IPS-15b (cell line): ENCODE results near the gene ALPI.
A peak's percentile ranks its signal among the peaks of the same experiment; 100 is the strongest.
"Not testable (repeated sequence)": the region's sequence is repeated elsewhere in the genome, so short reads cannot be mapped to it uniquely, and the experiment has no call there.

Experiments
- H3K27me3 ChIP-seq: one replicate; pipeline ENCODE4 v1.6.1; 2013; ENCODE audit warnings: low read length; ENCODE audit not compliant: control insufficient read depth, insufficient read depth
- H3K36me3 ChIP-seq: one replicate; pipeline ENCODE4 v1.6.1; 2013; ENCODE audit warnings: low read length; ENCODE audit not compliant: control insufficient read depth, insufficient read depth
- H3K4me1 ChIP-seq: one replicate; pipeline ENCODE4 v1.6.1; 2013; ENCODE audit warnings: mild to moderate bottlenecking, low read length; ENCODE audit not compliant: control insufficient read depth, insufficient read depth
- H3K4me3 ChIP-seq: one replicate; pipeline ENCODE4 v1.5.1; 2013; ENCODE audit warnings: low read depth, low read length
- H3K9ac ChIP-seq: one replicate; pipeline ENCODE4 v1.6.1; 2013; ENCODE audit warnings: low read depth, mild to moderate bottlenecking, low read length
- H3K9me3 ChIP-seq: one replicate; pipeline ENCODE4 v1.6.1; 2013; ENCODE audit warnings: mild to moderate bottlenecking, low read length; ENCODE audit not compliant: control insufficient read depth, insufficient read depth

ALPI gene

GRCh38 chr2:232416521-232417470, 39.2 kb upstream of the ALPI start:
- Histone ChIP-seq H3K9ac (no peak overlapping the region), H3K36me3 (peaks cover 51% of the 10 kb centered on the region), H3K27me3 (peaks cover 11% of the 10 kb centered on the region)

GRCh38 chr2:232417489-232417888, 38.5 kb upstream of the ALPI start:
- Histone ChIP-seq H3K4me3 (peak overlapping the region; percentile 72), H3K4me1 (peaks cover 11% of the 10 kb centered on the region), H3K27me3 (peaks cover 11% of the 10 kb centered on the region), H3K9ac (no peak overlapping the region), H3K36me3 (peaks cover 51% of the 10 kb centered on the region), H3K9me3 (no peaks in the 10 kb centered on the region)

More at GRCh38 chr2:232416521-232417470, 39.2 kb upstream of the ALPI start:
- no peaks in the 10 kb centered on the region for H3K9me3 ChIP-seq
- peak overlapping the region; percentile 72 for H3K4me3 ChIP-seq
- H3K4me1 ChIP-seq = peaks cover 9% of the 10 kb centered on the region

- no peaks in the 10 kb centered on the region for H3K9me3 ChIP-seq
- peak overlapping the region; percentile 72 for H3K4me3 ChIP-seq
- peaks cover 51% of the 10 kb centered on the region for H3K36me3 ChIP-seq
- peak overlapping the region; percentile 97 for H3K9ac ChIP-seq
- H3K27me3 ChIP-seq = peaks cover 11% of the 10 kb centered on the region
- H3K4me1 ChIP-seq = peaks cover 13% of the 10 kb centered on the region
Observed at GRCh38 chr2:232418056-232418455, 37.9 kb upstream of the ALPI start.

GRCh38 chr2:232418466-232419244, 37.3 kb upstream of the ALPI start:
- no peaks in the 10 kb centered on the region for H3K9me3 ChIP-seq
- peaks cover 11% of the 10 kb centered on the region for H3K27me3 ChIP-seq
- peaks cover 13% of the 10 kb centered on the region for H3K4me1 ChIP-seq
- H3K9ac ChIP-seq = peak overlapping the region; percentile 97
- H3K36me3 ChIP-seq = peaks cover 51% of the 10 kb centered on the region
- H3K4me3 ChIP-seq = peak overlapping the region; percentile 72

GRCh38 chr2:232419245-232420072, 36.5 kb upstream of the ALPI start:
- Histone ChIP-seq H3K9ac (peak overlapping the region; percentile 97), H3K27me3 (peaks cover 11% of the 10 kb centered on the region), H3K36me3 (peaks cover 51% of the 10 kb centered on the region), H3K4me3 (peak overlapping the region; percentile 72), H3K4me1 (peaks cover 21% of the 10 kb centered on the region), H3K9me3 (no peaks in the 10 kb centered on the region)

GRCh38 chr2:232420073-232420454, 35.9 kb upstream of the ALPI start:
- Histone ChIP-seq H3K9me3 (no peaks in the 10 kb centered on the region), H3K36me3 (peaks cover 51% of the 10 kb centered on the region), H3K9ac (peak overlapping the region; percentile 97), H3K27me3 (peaks cover 11% of the 10 kb centered on the region), H3K4me3 (peak overlapping the region; percentile 72), H3K4me1 (peaks cover 25% of the 10 kb centered on the region)

GRCh38 chr2:232420463-232421188, 35.3 kb upstream of the ALPI start:
- H3K9ac ChIP-seq = peak overlapping the region; percentile 97
- peaks cover 28% of the 10 kb centered on the region for H3K4me1 ChIP-seq
- H3K9me3 ChIP-seq = no peaks in the 10 kb centered on the region
- peaks cover 11% of the 10 kb centered on the region for H3K27me3 ChIP-seq
- peak overlapping the region; percentile 72 for H3K4me3 ChIP-seq
- peaks cover 47% of the 10 kb centered on the region for H3K36me3 ChIP-seq

GRCh38 chr2:232421189-232421785, 34.7 kb upstream of the ALPI start:
- Histone ChIP-seq H3K9ac (peak overlapping the region; percentile 97), H3K9me3 (no peaks in the 10 kb centered on the region), H3K36me3 (peaks cover 40% of the 10 kb centered on the region), H3K27me3 (peaks cover 11% of the 10 kb centered on the region), H3K4me3 (peak overlapping the region; percentile 72), H3K4me1 (peaks cover 33% of the 10 kb centered on the region)

GRCh38 chr2:232422051-232422450, 33.9 kb upstream of the ALPI start:
- Histone ChIP-seq H3K9me3 (no peaks in the 10 kb centered on the region), H3K4me3 (peak overlapping the region; percentile 72), H3K27me3 (peaks cover 11% of the 10 kb centered on the region), H3K9ac (peak overlapping the region; percentile 49), H3K4me1 (peaks cover 35% of the 10 kb centered on the region), H3K36me3 (peaks cover 33% of the 10 kb centered on the region)

- peaks cover 10% of the 10 kb centered on the region for H3K27me3 ChIP-seq
- peak overlapping the region; percentile 61 for H3K9ac ChIP-seq
- H3K4me3 ChIP-seq = peak overlapping the region; percentile 72
- peaks cover 34% of the 10 kb centered on the region for H3K4me1 ChIP-seq
- peaks cover 23% of the 10 kb centered on the region for H3K36me3 ChIP-seq
- not testable (repeated sequence) for H3K9me3 ChIP-seq
Observed at GRCh38 chr2:232422996-232423395, 33.0 kb upstream of the ALPI start.
